ENCODE results near the gene S100A10. TPM values are rescaled to one million over a fixed set of nuclear protein-coding genes. Genes with fewer than 3 reads are reported as not detected.

The S100A10 gene
- total and polyA plus RNA-seq, 10 donors = 45.6 to 167 (median 79.0) TPM

GRCh38 chr1:152013664-152014237, 20.1 kb upstream of the S100A10 start:
- H3K9me3 ChIP-seq = no peaks in the 10 kb centered on the region
- intact Hi-C loops (cut with DNase I; ENCODE audit: low total_unique reads) = no loop called here
- no peak overlapping the region for H3K4me3 ChIP-seq
- peaks cover 0 to 18% (median 0%) of the 10 kb centered on the region in 7 donors for H3K27me3 ChIP-seq (replicated peaks in 1 of 7)
- 0 to 10% (median 8%) methylated on average over 3 of the region's 3 CpGs for WGBS, 5 donors
- no peaks in the 10 kb centered on the region for H3K36me3 ChIP-seq
- TF ChIP-seq CTCF (IDR thresholded peaks at IDR 0.05 in 8 of 11, conservative IDR thresholded peaks at IDR 0.05 in 3 of 11) = peak in 9 of 11 experiments; percentile 12 to 60 (median 37)
- TF ChIP-seq POLR2A (IDR thresholded peaks at IDR 0.05) = no peak
- peaks cover 0 to 6% (median 0%) of the 10 kb centered on the region in 6 donors for H3K4me1 ChIP-seq
- H3K27ac ChIP-seq = no peak overlapping the region
- DNase-seq = no peak

DNA sequence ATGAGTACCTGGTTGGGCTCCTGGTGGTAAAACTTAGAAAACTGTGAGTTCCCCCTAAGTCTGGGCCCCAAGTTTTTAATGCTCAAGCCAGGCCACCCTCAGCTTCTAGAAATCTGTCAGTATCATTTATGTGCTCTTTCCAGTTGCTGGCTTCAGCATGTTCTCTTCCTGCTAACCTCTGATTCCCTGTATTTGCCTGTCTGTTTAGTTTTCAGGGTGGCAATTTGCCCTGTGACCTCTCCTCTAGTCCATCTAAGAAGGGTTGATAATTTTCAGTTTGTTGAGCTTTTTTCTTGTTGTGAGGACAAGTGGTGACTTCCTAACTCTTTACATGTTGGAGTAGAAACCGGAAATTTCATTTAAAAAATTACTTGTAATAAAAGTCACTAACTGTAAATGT, 16.0 kb upstream of the S100A10 start:
- Histone ChIP-seq H3K36me3 (no peaks in the 10 kb centered on the region), H3K9me3 (no peaks in the 10 kb centered on the region), H3K4me1 (peaks cover 0 to 6% (median 0%) of the 10 kb centered on the region in 6 donors), H3K27ac (peak overlapping the region in 1 of 8 donors; percentile 22), H3K27me3 (replicated peaks in 1 of 7) (peaks cover 0 to 35% (median 0%) of the 10 kb centered on the region in 7 donors), H3K4me3 (no peak overlapping the region)
- intact Hi-C loops (cut with DNase I; ENCODE audit: low total_unique reads) = no loop called here
- WGBS, 5 donors = 56 to 76% (median 70%) methylated on average over 1 of the region's 1 CpG
- TF ChIP-seq CTCF (IDR thresholded peaks at IDR 0.05 in 8 of 11, conservative IDR thresholded peaks at IDR 0.05 in 3 of 11) (no peak), POLR2A (IDR thresholded peaks at IDR 0.05) (no peak), POLR2AphosphoS5 (IDR thresholded peaks at IDR 0.05) (no peak)
- DNase-seq = no peak

DNA sequence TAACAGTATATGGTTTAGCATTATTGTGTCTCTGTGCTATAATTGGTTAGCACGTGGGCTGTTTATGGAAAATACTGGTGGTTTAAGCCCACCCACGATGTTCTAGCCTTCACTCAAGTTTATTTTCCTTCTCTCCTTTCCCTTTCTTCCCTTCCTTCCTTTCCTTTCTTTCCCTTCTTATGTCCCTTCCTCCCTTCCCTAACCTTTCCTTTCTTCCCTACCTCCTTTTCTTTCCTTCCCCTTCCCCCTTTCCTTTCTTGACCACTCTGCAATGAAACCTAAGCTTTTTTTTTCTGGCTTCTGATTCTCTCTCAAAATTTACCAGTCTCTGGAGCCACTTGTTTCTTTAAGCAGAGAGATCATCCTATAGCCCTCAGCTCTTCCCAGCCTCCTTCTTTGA, 13.4 kb upstream of the S100A10 start:
- intact Hi-C loops (cut with DNase I; ENCODE audit: low total_unique reads) = no loop called here
- 32 to 57% (median 48%) methylated on average over 2 of the region's 2 CpGs for WGBS, 5 donors
- H3K4me3 ChIP-seq = no peak overlapping the region
- H3K4me1 ChIP-seq = peaks cover 0 to 8% (median 1%) of the 10 kb centered on the region in 6 donors
- no peak overlapping the region for H3K27ac ChIP-seq
- no peak for DNase-seq
- no peaks in the 10 kb centered on the region for H3K36me3 ChIP-seq
- H3K27me3 ChIP-seq (replicated peaks in 1 of 7) = peaks cover 0 to 51% (median 0%) of the 10 kb centered on the region in 7 donors
- TF ChIP-seq CTCF (IDR thresholded peaks at IDR 0.05 in 8 of 11, conservative IDR thresholded peaks at IDR 0.05 in 3 of 11) (no peak), POLR2AphosphoS5 (IDR thresholded peaks at IDR 0.05) (no peak), POLR2A (IDR thresholded peaks at IDR 0.05) (no peak)
- no peaks in the 10 kb centered on the region for H3K9me3 ChIP-seq

DNA sequence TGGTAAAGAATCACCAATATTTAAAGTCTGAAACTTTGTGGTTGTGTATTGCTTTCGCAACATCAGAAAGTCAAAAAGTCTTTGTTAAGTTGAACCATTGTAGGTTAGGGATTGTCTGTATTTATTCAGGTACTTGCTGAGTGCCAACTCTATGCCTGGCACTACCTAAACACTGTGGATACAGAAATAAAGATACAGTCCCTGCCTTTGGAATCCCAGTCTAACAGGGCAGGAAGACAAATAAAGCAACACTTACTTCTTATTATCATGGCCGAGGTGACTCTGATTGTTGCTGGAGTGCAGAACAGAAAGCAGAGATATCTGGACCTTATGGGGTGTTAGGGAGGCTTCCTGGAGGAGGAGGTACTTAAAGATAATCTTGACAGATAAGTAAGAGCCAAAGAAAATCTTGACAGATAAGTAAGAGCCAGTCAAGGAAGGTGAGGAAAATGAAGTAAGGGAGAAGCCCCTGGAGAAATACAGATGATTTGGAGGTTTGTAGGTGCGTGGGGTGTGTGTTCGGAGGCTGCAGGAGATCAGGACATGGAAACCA, 11.8 kb upstream of the S100A10 start:
- no peak for DNase-seq
- intact Hi-C loops (cut with DNase I; ENCODE audit: low total_unique reads) = no loop called here
- Histone ChIP-seq H3K36me3 (no peaks in the 10 kb centered on the region), H3K4me3 (no peak overlapping the region), H3K27me3 (replicated peaks in 1 of 7) (peaks cover 0 to 49% (median 0%) of the 10 kb centered on the region in 7 donors), H3K9me3 (no peaks in the 10 kb centered on the region), H3K4me1 (peaks cover 0 to 18% (median 10%) of the 10 kb centered on the region in 6 donors), H3K27ac (no peak overlapping the region)
- 64 to 70% (median 69%) methylated on average over 4 of the region's 4 CpGs for WGBS, 5 donors
- no peak for TF ChIP-seq CTCF (IDR thresholded peaks at IDR 0.05 in 8 of 11, conservative IDR thresholded peaks at IDR 0.05 in 3 of 11)
- TF ChIP-seq POLR2A (IDR thresholded peaks at IDR 0.05) = no peak
- TF ChIP-seq POLR2AphosphoS5 (IDR thresholded peaks at IDR 0.05) = no peak
